ENCODE measurements around the gene HNRNPA3. TPM values are rescaled to one million over a fixed set of nuclear protein-coding genes. Genes with fewer than 3 reads are reported as not detected.

Gene HNRNPA3
- total and polyA plus RNA-seq, 2 of the 13 experiments (the other 11 are each of a cell fraction or from before 2014, with no cell fraction given) = 73.3 to 97.7 TPM

DNA sequence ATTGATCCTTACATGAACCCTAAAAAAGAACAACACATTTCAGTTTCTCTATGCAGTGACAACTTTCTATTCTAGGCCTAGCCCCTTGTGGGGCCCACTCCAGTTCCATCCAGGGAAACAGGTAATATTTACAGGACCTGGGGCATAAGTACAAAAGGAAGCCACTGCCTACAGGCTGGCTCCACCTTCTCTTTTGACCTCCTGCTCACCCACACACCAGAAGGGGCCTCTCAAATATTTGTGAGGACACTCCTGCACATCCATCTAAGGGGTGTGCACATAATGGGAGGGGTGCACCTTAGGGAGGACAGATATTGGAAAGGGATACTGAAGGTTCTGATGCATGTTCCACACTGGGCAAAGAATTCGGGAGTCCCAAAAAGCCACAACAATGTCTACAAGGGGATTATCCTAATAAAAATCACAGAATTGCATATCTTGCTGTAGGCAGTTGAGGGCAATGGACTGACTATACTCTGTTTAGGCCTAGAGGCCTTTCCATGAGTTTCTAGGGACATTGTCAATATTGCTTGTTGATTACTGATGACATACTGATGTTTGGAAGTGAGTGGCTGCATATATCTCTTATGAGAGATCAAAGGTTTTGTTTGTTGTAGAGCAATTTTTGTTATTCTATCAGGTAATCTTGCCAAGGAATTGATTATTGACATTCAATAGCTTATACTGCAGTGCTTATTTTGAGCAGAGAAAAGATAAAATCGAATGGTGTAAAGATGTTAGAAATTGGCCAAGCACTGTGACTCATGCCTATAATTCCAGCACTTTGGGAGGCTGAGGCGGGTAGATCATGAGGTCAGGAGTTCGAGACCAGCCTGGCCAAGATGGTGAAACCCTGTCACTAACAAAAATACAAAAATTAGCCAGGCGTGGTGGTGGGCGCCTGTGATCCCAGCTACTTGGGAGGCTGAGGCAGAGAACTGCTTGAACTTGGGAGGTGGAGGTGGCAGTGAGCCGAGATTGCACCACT lies 23.8 kb upstream of the HNRNPA3 start:
- peak overlapping the region in 2 of 3 experiments; percentile 10 to 56; a peak in 3 of 6 replicates for H3K4me3 ChIP-seq (replicated peaks in 1 of 3; ENCODE audit: insufficient read depth in 1 of 3, low read depth in 2 of 3, low read length in 3 of 3)
- no peaks in the 10 kb centered on the region for H3K27me3 ChIP-seq (ENCODE audit: control insufficient read depth in 1 of 2, insufficient read depth in 2 of 2, low read length in 2 of 2)
- peak overlapping the region; percentile 90 for H3K27ac ChIP-seq (ENCODE audit: extremely low read length, insufficient read depth, low read length)
- BruUV-seq (replicated peaks) = no TSS peak
- ChIA-PET POLR2A (interaction anchor here (0.8 to 2.9 kb wide), 10 partner anchors 9 to 76 kb away, joined by 4 to 25 read pairs (median 7); partner anchors contain the start of genes HNRNPA3 and NFE2L2), CTCF (ENCODE audit: low intra/inter-chr PET ratio, low total read pairs) (no interaction called here)
- no peaks in the 10 kb centered on the region for H3K9me3 ChIP-seq (ENCODE audit: low read length)
- H4K20me1 ChIP-seq (ENCODE audit: insufficient read depth, low read length) = no peaks in the 10 kb centered on the region
- peak overlapping the region; percentile 73 for H3K9ac ChIP-seq (ENCODE audit: insufficient read depth, low read depth, low read length)
- H3K4me2 ChIP-seq (ENCODE audit: low read depth, low read length) = peak overlapping the region; percentile 94
- WGBS (ENCODE audit: low lambda C conversion rate) = 50% methylated on average over 7 of the region's 7 CpGs
- FAIRE-seq = peak; percentile 63
- intact Hi-C loops (cut with micrococcal nuclease; ENCODE audit: unreplicated experiment) = loop anchor here (1.0 kb wide), 2 partner anchors 22 to 24 kb away; partner anchors contain the start of gene HNRNPA3
- H3K79me2 ChIP-seq (ENCODE audit: insufficient read depth, low read length) = no peaks in the 10 kb centered on the region
- H2AFZ ChIP-seq (ENCODE audit: low read length) = no peak overlapping the region
- H3K36me3 ChIP-seq (replicated peaks in 1 of 2; ENCODE audit: control insufficient read depth in 1 of 2, insufficient read depth in 2 of 2, low read length in 2 of 2) = no peaks in the 10 kb centered on the region
- peaks cover 61% of the 10 kb centered on the region for H3K4me1 ChIP-seq (ENCODE audit: insufficient read depth, low read length)
- in situ Hi-C loops (cut with HindIII; ENCODE audit: extremely low pct_ligation_motif_present, low pct_unique_long_range_greater_than_20kb) = no loop called here
- DNase-seq (ENCODE audit: low spot score) = peak; percentile 91
- peak; percentile 88 for ATAC-seq
- no peak for TF ChIP-seq ZNF563 (CRISPR knock-in tag; IDR thresholded peaks at IDR 0.05)
- peak; percentile 9 for TF ChIP-seq ZNF670 (CRISPR knock-in tag; IDR thresholded peaks at IDR 0.05; ENCODE audit: borderline replicate concordance)
- TF ChIP-seq ZNF331 (CRISPR knock-in tag; IDR thresholded peaks at IDR 0.05) = peak; percentile 74
- TF ChIP-seq CC2D1A (CRISPR knock-in tag; IDR thresholded peaks at IDR 0.05) = no peak
- TF ChIP-seq ATAD3A (CRISPR knock-in tag; IDR thresholded peaks at IDR 0.05) = no peak
- no peak; the same call in 1 of the 2 replicates for TF ChIP-seq ZSCAN9 (CRISPR knock-in tag; IDR thresholded peaks at IDR 0.05; ENCODE audit: borderline replicate concordance)
- no peak for TF ChIP-seq CAMTA2 (CRISPR knock-in tag; IDR thresholded peaks at IDR 0.05; ENCODE audit: borderline replicate concordance)
- TF ChIP-seq MYNN (CRISPR knock-in tag; IDR thresholded peaks at IDR 0.05; ENCODE audit: low read depth) = peak; percentile 81; the same call in 1 of the 2 replicates
- TF ChIP-seq MAZ (IDR thresholded peaks at IDR 0.05; ENCODE audit: borderline replicate concordance, low read depth, low read length) = peak; percentile 18; the same call in 1 of the 2 replicates
- peak; percentile 81 for TF ChIP-seq MAZ (CRISPR knock-in tag; IDR thresholded peaks at IDR 0.05; ENCODE audit: low read depth)
- TF ChIP-seq, protein P1, sequence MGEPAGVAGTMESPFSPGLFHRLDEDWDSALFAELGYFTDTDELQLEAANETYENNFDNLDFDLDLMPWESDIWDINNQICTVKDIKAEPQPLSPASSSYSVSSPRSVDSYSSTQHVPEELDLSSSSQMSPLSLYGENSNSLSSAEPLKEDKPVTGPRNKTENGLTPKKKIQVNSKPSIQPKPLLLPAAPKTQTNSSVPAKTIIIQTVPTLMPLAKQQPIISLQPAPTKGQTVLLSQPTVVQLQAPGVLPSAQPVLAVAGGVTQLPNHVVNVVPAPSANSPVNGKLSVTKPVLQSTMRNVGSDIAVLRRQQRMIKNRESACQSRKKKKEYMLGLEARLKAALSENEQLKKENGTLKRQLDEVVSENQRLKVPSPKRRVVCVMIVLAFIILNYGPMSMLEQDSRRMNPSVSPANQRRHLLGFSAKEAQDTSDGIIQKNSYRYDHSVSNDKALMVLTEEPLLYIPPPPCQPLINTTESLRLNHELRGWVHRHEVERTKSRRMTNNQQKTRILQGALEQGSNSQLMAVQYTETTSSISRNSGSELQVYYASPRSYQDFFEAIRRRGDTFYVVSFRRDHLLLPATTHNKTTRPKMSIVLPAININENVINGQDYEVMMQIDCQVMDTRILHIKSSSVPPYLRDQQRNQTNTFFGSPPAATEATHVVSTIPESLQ (CRISPR knock-in tag; conservative IDR thresholded peaks at IDR 0.05) = no peak
- no peak for TF ChIP-seq STAT5B (CRISPR knock-in tag; IDR thresholded peaks at IDR 0.05)
- TF ChIP-seq, protein P2, sequence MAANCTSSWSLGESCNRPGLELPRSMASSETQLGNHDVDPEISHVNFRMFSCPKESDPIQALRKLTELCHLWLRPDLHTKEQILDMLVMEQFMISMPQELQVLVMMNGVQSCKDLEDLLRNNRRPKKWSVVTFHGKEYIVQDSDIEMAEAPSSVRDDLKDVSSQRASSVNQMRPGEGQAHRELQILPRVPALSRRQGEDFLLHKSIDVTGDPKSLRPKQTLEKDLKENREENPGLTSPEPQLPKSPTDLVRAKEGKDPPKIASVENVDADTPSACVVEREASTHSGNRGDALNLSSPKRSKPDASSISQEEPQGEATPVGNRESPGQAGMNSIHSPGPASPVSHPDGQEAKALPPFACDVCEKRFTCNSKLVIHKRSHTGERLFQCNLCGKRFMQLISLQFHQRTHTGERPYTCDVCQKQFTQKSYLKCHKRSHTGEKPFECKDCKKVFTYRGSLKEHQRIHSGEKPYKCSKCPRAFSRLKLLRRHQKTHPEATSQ (CRISPR knock-in tag; IDR thresholded peaks at IDR 0.05; ENCODE audit: borderline replicate concordance) = no peak
- peak; percentile 67; the same call in 1 of the 2 replicates for TF ChIP-seq TCF7 (IDR thresholded peaks at IDR 0.05; ENCODE audit: low read depth)
- TF ChIP-seq HNF4A (CRISPR knock-in tag; IDR thresholded peaks at IDR 0.05) = peak; percentile 89
- TF ChIP-seq CCAR2 (optimal IDR thresholded peaks at IDR 0.05; ENCODE audit: low read depth, low read length) = peak; percentile 37
- TF ChIP-seq EP300 (IDR thresholded peaks at IDR 0.05; ENCODE audit: low read depth in 2 of 2, low read length in 2 of 2) = peak; percentile 67 to 86; a peak in 3 of 4 replicates
- peak; percentile 59 for TF ChIP-seq EP300 (CRISPR knock-in tag; IDR thresholded peaks at IDR 0.05; ENCODE audit: borderline replicate concordance)
- no peak for TF ChIP-seq SMARCE1 (IDR thresholded peaks at IDR 0.05; ENCODE audit: borderline replicate concordance)
- TF ChIP-seq GATA4 (IDR thresholded peaks at IDR 0.05; ENCODE audit: borderline replicate concordance, low read depth) = peak; percentile 33; the same call in 1 of the 2 replicates
- TF ChIP-seq ZNF572 (CRISPR knock-in tag; IDR thresholded peaks at IDR 0.05) = no peak

Measured in HepG2 (cell line).